HG03175 (cell line): ENCODE results near the gene RCAN2.

ENCODE experiments used
- ATAC-seq: cut with Tn5 transposase; IDR thresholded peaks from one replicate; pipeline ENCODE4 v1.9.1; 2021; ENCODE audit warnings: mild to moderate bottlenecking, moderate library complexity; ENCODE audit not compliant: unreplicated experiment

The RCAN2 gene

GRCh38 chr6:46219661-46220060 lies 271.6 kb downstream of the RCAN2 start:
- no peak for ATAC-seq

- no peak for ATAC-seq
Measured at GRCh38 chr6:46218457-46218856, 272.8 kb downstream of the RCAN2 start.

GRCh38 chr6:46217671-46218131 lies 273.5 kb downstream of the RCAN2 start:
- peak; percentile 65 for ATAC-seq

- ATAC-seq = no peak
Measured at GRCh38 chr6:46216879-46217278, 274.4 kb downstream of the RCAN2 start.

- no peak for ATAC-seq
Measured at GRCh38 chr6:46215777-46216176, 275.5 kb downstream of the RCAN2 start.

GRCh38 chr6:46215213-46215612 lies 276.0 kb downstream of the RCAN2 start:
- no peak for ATAC-seq

GRCh38 chr6:46211917-46212316 lies 279.3 kb downstream of the RCAN2 start:
- ATAC-seq = no peak

- ATAC-seq = no peak
Measured at GRCh38 chr6:46210294-46210693, 281.0 kb downstream of the RCAN2 start.

- no peak for ATAC-seq
Measured at GRCh38 chr6:46208303-46208702, 282.9 kb downstream of the RCAN2 start.

GRCh38 chr6:46207174-46207573 lies 284.1 kb downstream of the RCAN2 start:
- ATAC-seq = no peak

GRCh38 chr6:46204880-46205650 lies 286.2 kb downstream of the RCAN2 start:
- ATAC-seq = no peak

GRCh38 chr6:46203391-46204177 lies 287.7 kb downstream of the RCAN2 start:
- ATAC-seq = no peak

- ATAC-seq = no peak
Measured at GRCh38 chr6:46201702-46202101, 289.5 kb downstream of the RCAN2 start.

- ATAC-seq = no peak
Measured at GRCh38 chr6:46199387-46199786, 291.9 kb downstream of the RCAN2 start.

- no peak for ATAC-seq
Measured at GRCh38 chr6:46191961-46192360, 299.3 kb downstream of the RCAN2 start.

- no peak for ATAC-seq
Measured at GRCh38 chr6:46190889-46191288, 300.4 kb downstream of the RCAN2 start.

GRCh38 chr6:46189726-46190125 lies 301.5 kb downstream of the RCAN2 start:
- no peak for ATAC-seq

- no peak for ATAC-seq
Measured at GRCh38 chr6:46186583-46186982, 304.7 kb downstream of the RCAN2 start.

- no peak for ATAC-seq
Measured at GRCh38 chr6:46184114-46184513, 307.1 kb downstream of the RCAN2 start.

GRCh38 chr6:46175976-46176375 lies 315.3 kb downstream of the RCAN2 start:
- no peak for ATAC-seq

GRCh38 chr6:46175446-46175845 lies 315.8 kb downstream of the RCAN2 start:
- ATAC-seq = peak; percentile 85

- no peak for ATAC-seq
Measured at GRCh38 chr6:46174904-46175303, 316.3 kb downstream of the RCAN2 start.
